Lower leg skin (tissue), 4 donors: ENCODE measurements around the gene ZC3H6. TPM values are rescaled to one million over a fixed set of nuclear protein-coding genes. Genes with fewer than 3 reads are reported as not detected.

Experiments
- DNase-seq, 2 donors: peaks; one replicate each; pipeline ENCODE4 v3.0.0-alpha.2; 2019; ENCODE audit warnings: low spot score in 2 of 2
- H3K4me3 ChIP-seq: fragments of 200-600 bp; sonication (generic); 2 replicates; pipeline ENCODE4 v1.5.1; 2017; ENCODE audit warnings: mild to moderate bottlenecking, low read depth; ENCODE audit not compliant: poor library complexity, severe bottlenecking
- CTCF ChIP-seq, 3 donors: fragments of 450-650 bp; IDR thresholded peaks; one replicate each; pipeline ENCODE4 v1.5.1; 2016; ENCODE audit warnings: antibody characterized with exemption in 3 of 3, mild to moderate bottlenecking in 3 of 3, moderate library complexity in 2 of 3
- POLR2A ChIP-seq, 2 donors: fragments of 450-650 bp; IDR thresholded peaks; one replicate each; pipeline ENCODE4 v1.6.1; 2016 to 2017; ENCODE audit warnings: antibody characterized with exemption in 2 of 2, mild to moderate bottlenecking in 1 of 2, moderate library complexity in 1 of 2
- WGBS, 2 donors: methylation state at CpG; one replicate each; pipeline ENCODE4 v1.1.5; 2018; 5-methylcytosine and 5-hydroxymethylcytosine counted together
- intact Hi-C: fragments of 100-400 bp; cut with DNase I; formaldehyde crosslinking; loops from one replicate; pipeline ENCODE4 v1.15.0; 2023; ENCODE audit warnings: low total_unique reads
- total RNA-seq, 4 donors: library from RNA; depleted of rRNA; stranded (reverse); fragments of >200 nt; gene quantifications; one replicate each; pipeline ENCODE4 v1.1.0, GENCODE V29; 2016

The ZC3H6 gene
- total RNA-seq, 4 donors from 2014 or later, result 9.7 to 24.4 (median 12.6) TPM

GRCh38 chr2:112312821-112313220 lies 37.4 kb downstream of the ZC3H6 start:
- intact Hi-C loops, result no loop called here
- 96 to 99% methylated on average over 2 of the region's 2 CpGs for WGBS, 2 donors
- no peak for DNase-seq
- H3K4me3 ChIP-seq, result no peak overlapping the region
- no peak for TF ChIP-seq CTCF (IDR thresholded peaks at IDR 0.05)

GRCh38 chr2:112314856-112315255 lies 39.5 kb downstream of the ZC3H6 start:
- H3K4me3 ChIP-seq, result no peak overlapping the region
- TF ChIP-seq POLR2A (IDR thresholded peaks at IDR 0.05) (no peak), CTCF (IDR thresholded peaks at IDR 0.05) (no peak)
- no peak for DNase-seq
- intact Hi-C loops, result no loop called here
- WGBS, 2 donors, result 81 to 83% methylated on average over 1 of the region's 1 CpG

- TF ChIP-seq POLR2A (IDR thresholded peaks at IDR 0.05) (no peak), CTCF (IDR thresholded peaks at IDR 0.05) (no peak)
- DNase-seq, result no peak
- H3K4me3 ChIP-seq, result no peak overlapping the region
- 80 to 90% methylated on average over 5 of the region's 5 CpGs for WGBS, 2 donors
- intact Hi-C loops, result no loop called here
Measured at GRCh38 chr2:112317303-112318158, 42.1 kb downstream of the ZC3H6 start.

GRCh38 chr2:112318515-112318914 lies 43.1 kb downstream of the ZC3H6 start:
- TF ChIP-seq CTCF (IDR thresholded peaks at IDR 0.05), result no peak
- H3K4me3 ChIP-seq, result no peak overlapping the region
- WGBS, 2 donors, result 76 to 82% methylated on average over 3 of the region's 3 CpGs
- DNase-seq, result no peak
- intact Hi-C loops, result no loop called here

- DNase-seq, result no peak
- WGBS, 2 donors, result 96 to 97% methylated on average over 3 of the region's 3 CpGs
- H3K4me3 ChIP-seq, result no peak overlapping the region
- intact Hi-C loops, result no loop called here
- TF ChIP-seq CTCF (IDR thresholded peaks at IDR 0.05), result no peak
- no peak for TF ChIP-seq POLR2A (IDR thresholded peaks at IDR 0.05)
Measured at GRCh38 chr2:112321375-112322320, 46.3 kb downstream of the ZC3H6 start.
